GM18502 (cell line): ENCODE data around the gene LPA.
"Not testable (repeated sequence)": the region's sequence is repeated elsewhere in the genome, so short reads cannot be mapped to it uniquely, and the experiment has no call there.

Experiments used
- ATAC-seq: cut with Tn5 transposase; IDR thresholded peaks from one replicate; pipeline ENCODE4 v1.9.1; 2021; ENCODE audit warnings: mild to moderate bottlenecking; ENCODE audit not compliant: unreplicated experiment, poor library complexity

The LPA gene

GRCh38 chr6:160667639-160668481, 3.8 kb upstream of the LPA start:
- peak; percentile 84 for ATAC-seq

GRCh38 chr6:160662842-160663241, 1.2 kb downstream of the LPA start:
- ATAC-seq = no peak

- ATAC-seq = no peak
Observed at GRCh38 chr6:160662429-160662828, 1.6 kb downstream of the LPA start.

GRCh38 chr6:160661216-160661615, 2.9 kb downstream of the LPA start:
- no peak for ATAC-seq

GRCh38 chr6:160659562-160659961, 4.5 kb downstream of the LPA start:
- no peak for ATAC-seq

GRCh38 chr6:160634706-160635105, 29.4 kb downstream of the LPA start:
- no peak for ATAC-seq

- ATAC-seq = no peak
Observed at GRCh38 chr6:160595838-160596832, 67.9 kb downstream of the LPA start.

GRCh38 chr6:160595297-160595696, 68.8 kb downstream of the LPA start:
- ATAC-seq = not testable (repeated sequence)

GRCh38 chr6:160586374-160586773, 77.7 kb downstream of the LPA start:
- no peak for ATAC-seq

- no peak for ATAC-seq
Observed at GRCh38 chr6:160583794-160584193, 80.3 kb downstream of the LPA start.

GRCh38 chr6:160581406-160581805, 82.7 kb downstream of the LPA start:
- no peak for ATAC-seq

- ATAC-seq = not testable (repeated sequence)
Observed at GRCh38 chr6:160578515-160578914, 85.6 kb downstream of the LPA start.

GRCh38 chr6:160573943-160574342, 90.1 kb downstream of the LPA start:
- no peak for ATAC-seq

GRCh38 chr6:160571201-160571600, 92.9 kb downstream of the LPA start:
- not testable (repeated sequence) for ATAC-seq

- ATAC-seq = no peak
Observed at GRCh38 chr6:160544802-160545201, 119.3 kb downstream of the LPA start.

GRCh38 chr6:160535270-160535669, 128.8 kb downstream of the LPA start:
- no peak for ATAC-seq

GRCh38 chr6:160534050-160534696, 129.9 kb downstream of the LPA start:
- ATAC-seq = peak; percentile 93

GRCh38 chr6:160532315-160532714, 131.8 kb downstream of the LPA start:
- no peak for ATAC-seq

GRCh38 chr6:160531826-160532225, 132.2 kb downstream of the LPA start:
- ATAC-seq = no peak

GRCh38 chr6:160529524-160529923, 134.6 kb downstream of the LPA start:
- ATAC-seq = not testable (repeated sequence)
